GM23338 (cell line): ENCODE measurements around the gene MRGPRF. TPM values are rescaled to one million over a fixed set of nuclear protein-coding genes. Genes with fewer than 3 reads are reported as not detected.

Experiments used
- ATAC-seq: fragments of 200-7000 bp; cut with Tn5 transposase; 3 replicates; pipeline ENCODE4 v1.9.1; 2020
- DNase-seq: peaks from one replicate; pipeline ENCODE4 v3.0.0-alpha.2; 2015; ENCODE audit warnings: low spot score
- H2AFZ ChIP-seq: fragments of 200-600 bp; sonication (generic); 2 replicates; pipeline ENCODE4 v1.8.0; 2016; ENCODE audit warnings: antibody characterized with exemption, mild to moderate bottlenecking, moderate library complexity
- H3F3A ChIP-seq: fragments of 200-600 bp; sonication (generic); replicated peaks from 2 replicates; pipeline ENCODE4 v1.8.0; 2017; ENCODE audit warnings: antibody characterized with exemption, mixed run types, low read depth
- H3K27ac ChIP-seq: fragments of 200-600 bp; sonication (generic); 2 replicates; pipeline ENCODE4 v1.6.1; 2016; ENCODE audit warnings: low read depth
- H3K27me3 ChIP-seq: fragments of 200-600 bp; sonication (generic); 2 replicates; pipeline ENCODE4 v1.8.0; 2016; ENCODE audit warnings: mild to moderate bottlenecking, mixed run types, moderate library complexity; ENCODE audit not compliant: insufficient read depth
- H3K36me3 ChIP-seq: fragments of 200-600 bp; sonication (generic); 2 replicates; pipeline ENCODE4 v1.8.0; 2016; ENCODE audit warnings: mild to moderate bottlenecking; ENCODE audit not compliant: insufficient read depth
- H3K4me1 ChIP-seq: fragments of 200-600 bp; sonication (generic); 2 replicates; pipeline ENCODE4 v1.8.0; 2016; ENCODE audit warnings: mild to moderate bottlenecking, moderate library complexity; ENCODE audit not compliant: insufficient read depth
- H3K4me2 ChIP-seq: fragments of 200-600 bp; sonication (generic); 2 replicates; pipeline ENCODE4 v1.7.1; 2017; ENCODE audit warnings: mixed run types
- H3K4me3 ChIP-seq: fragments of 200-600 bp; sonication (generic); 2 replicates; pipeline ENCODE4 v1.6.1; 2016; ENCODE audit warnings: mixed run types
- H3K79me2 ChIP-seq: fragments of 200-600 bp; sonication (generic); replicated peaks from 2 replicates; pipeline ENCODE4 v1.8.0; 2017; ENCODE audit warnings: mild to moderate bottlenecking; ENCODE audit not compliant: insufficient read depth
- H3K9me2 ChIP-seq: fragments of 200-600 bp; sonication (generic); 2 replicates; pipeline ENCODE4 v1.8.0; 2017; ENCODE audit not compliant: insufficient read depth
- H4K20me1 ChIP-seq: fragments of 200-600 bp; sonication (generic); replicated peaks from 2 replicates; pipeline ENCODE4 v1.8.0; 2017; ENCODE audit warnings: mild to moderate bottlenecking; ENCODE audit not compliant: insufficient read depth
- H3K27ac Mint-ChIP-seq: 2 replicates; pipeline ENCODE4 v1.8.0; 2020; ENCODE audit warnings: inconsistent platforms, mild to moderate bottlenecking, moderate library complexity, mixed read lengths
- H3K27me3 Mint-ChIP-seq: 3 replicates; pipeline ENCODE4 v1.8.0; 2022; ENCODE audit warnings: low read depth, mild to moderate bottlenecking, moderate library complexity, mixed read lengths, inconsistent platforms; ENCODE audit not compliant: insufficient read depth, poor library complexity
- H3K36me3 Mint-ChIP-seq: 3 replicates; pipeline ENCODE4 v1.8.0; 2021; ENCODE audit warnings: low read depth, mild to moderate bottlenecking, inconsistent platforms, moderate library complexity, mixed read lengths
- H3K4me1 Mint-ChIP-seq: 3 replicates; pipeline ENCODE4 v1.8.0; 2020; ENCODE audit warnings: mild to moderate bottlenecking, inconsistent platforms, mixed read lengths
- H3K4me3 Mint-ChIP-seq: 3 replicates; pipeline ENCODE4 v1.8.0; 2021; ENCODE audit warnings: moderate library complexity, mild to moderate bottlenecking, inconsistent platforms, mixed read lengths
- H3K9me3 Mint-ChIP-seq: 3 replicates; pipeline ENCODE4 v1.8.0; 2020; ENCODE audit warnings: moderate library complexity, mild to moderate bottlenecking, inconsistent platforms, mixed read lengths
- CTCF ChIP-seq, 2 experiments: fragments of 200-600 bp in 1 of 2; sonication (generic) in 1 of 2; conservative IDR thresholded peaks; 2 replicates each; pipeline versions ENCODE4 v1.5.1 to v1.6.1; 2016 to 2017; ENCODE audit warnings: antibody characterized with exemption in 2 of 2, low read depth in 2 of 2, mild to moderate bottlenecking in 2 of 2, moderate library complexity in 1 of 2
- EZH2 ChIP-seq: fragments of 200-600 bp; sonication (generic); IDR thresholded peaks from one replicate; pipeline ENCODE4 v1.8.0; 2017; ENCODE audit warnings: antibody characterized with exemption, mild to moderate bottlenecking, low read depth; ENCODE audit not compliant: unreplicated experiment
- EZH2phosphoT487 ChIP-seq: fragments of 200-600 bp; sonication (generic); IDR thresholded peaks from one replicate; pipeline ENCODE4 v1.8.1; 2018; ENCODE audit warnings: antibody characterized with exemption; ENCODE audit not compliant: unreplicated experiment
- POLR2AphosphoS5 ChIP-seq: IDR thresholded peaks from 2 replicates; pipeline ENCODE4 v1.6.1; 2016; ENCODE audit warnings: antibody characterized with exemption, low read depth
- ZNF462 ChIP-seq: fragments of 250-450 bp; sonication (Bioruptor Pico); IDR thresholded peaks from 2 replicates; pipeline ENCODE4 v1.5.0; 2020; ENCODE audit warnings: mild to moderate bottlenecking, moderate library complexity
- polyA plus RNA-seq: library from polyadenylated mRNA; unstranded; fragments of >200 nt; fragmentation: Nextera tagmentation; extraction: Ambion mirVana; gene quantifications from 2 replicates; pipeline ENCODE4 v1.2.1, GENCODE V29; 2016
- total RNA-seq: library from RNA; depleted of rRNA; stranded (reverse); fragments of >200 nt; shearing (Covaris generic); gene quantifications from 2 replicates; pipeline ENCODE4 v1.2.3, GENCODE V29; 2014

The MRGPRF gene
- total and polyA plus RNA-seq, 2 experiments from 2014 or later = 3.3 to 9.0 TPM

GRCh38 chr11:69035946-69036340, 22.9 kb upstream of the MRGPRF start (continued):
- TF ChIP-seq ZNF462 = no peak
- TF ChIP-seq EZH2 = no peak
- TF ChIP-seq EZH2phosphoT487 = no peak
- no peak for TF ChIP-seq POLR2AphosphoS5

GRCh38 chr11:69035150-69035945, 22.3 kb upstream of the MRGPRF start:
- ATAC-seq (peak; percentile 51), DNase-seq (no peak)
- no peaks in the 10 kb centered on the region for H3K4me1 ChIP-seq
- no peaks in the 10 kb centered on the region for H3K36me3 ChIP-seq
- no peaks in the 10 kb centered on the region for H3F3A ChIP-seq
- Mint-ChIP-seq H3K27me3 (peaks cover 4% of the 10 kb centered on the region), H3K27ac (no peak overlapping the region), H3K9me3 (no peaks in the 10 kb centered on the region), H3K4me3 (no peak overlapping the region), H3K4me1 (peaks cover 13% of the 10 kb centered on the region), H3K36me3 (no peaks in the 10 kb centered on the region)
- H4K20me1 ChIP-seq = no peaks in the 10 kb centered on the region
- H2AFZ ChIP-seq = peak overlapping the region; percentile 74; the same call in 1 of the 2 replicates
- H3K4me2 ChIP-seq = no peak overlapping the region; the same call in 1 of the 2 replicates
- H3K4me3 ChIP-seq = no peak overlapping the region
- TF ChIP-seq CTCF (conservative IDR thresholded peaks at IDR 0.05; ENCODE audit: low read depth in 2 of 2) = peak in 1 of 2 experiments; percentile 39; a peak in 1 of 4 replicates
- TF ChIP-seq EZH2 = no peak
- H3K9me2 ChIP-seq = no peaks in the 10 kb centered on the region; the same call in 1 of the 2 replicates
- H3K27me3 ChIP-seq = no peaks in the 10 kb centered on the region
- no peaks in the 10 kb centered on the region for H3K79me2 ChIP-seq
- H3K27ac ChIP-seq = no peak overlapping the region
